Neutrophil (primary cell): ENCODE data around the gene C11orf71.

Experiments used
- H3K27ac ChIP-seq: fragments of 200-600 bp; sonication (generic); 2 replicates; pipeline ENCODE4 v1.5.1; 2016; ENCODE audit warnings: mild to moderate bottlenecking, moderate library complexity
- H3K27me3 ChIP-seq: fragments of 200-600 bp; sonication (generic); 2 replicates; pipeline ENCODE4 v1.6.0; 2016; ENCODE audit warnings: mild to moderate bottlenecking
- H3K36me3 ChIP-seq: fragments of 200-600 bp; sonication (generic); 2 replicates; pipeline ENCODE4 v1.5.1; 2017
- H3K4me1 ChIP-seq, 2 experiments: fragments of 200-600 bp in 1 of 2; sonication (generic) in 1 of 2; 1 replicate in 1 of 2; 2 replicates in 1 of 2; pipeline versions ENCODE4 v1.5.1 to v1.6.1; 2013 to 2016; ENCODE audit warnings: low read depth in 1 of 2, low read length in 1 of 2, mild to moderate bottlenecking in 1 of 2, moderate library complexity in 1 of 2; ENCODE audit not compliant: control insufficient read depth in 1 of 2, insufficient read depth in 1 of 2
- H3K4me3 ChIP-seq, 2 experiments: fragments of 200-600 bp in 1 of 2; sonication (generic) in 1 of 2; 1 replicate in 1 of 2; 2 replicates in 1 of 2; pipeline ENCODE4 v1.5.1; 2013 to 2016; ENCODE audit warnings: low read depth in 1 of 2, low read length in 1 of 2, mild to moderate bottlenecking in 1 of 2, moderate library complexity in 1 of 2
- H3K9me3 ChIP-seq: fragments of 200-600 bp; sonication (generic); 2 replicates; pipeline ENCODE4 v1.5.1; 2016
- TF ChIP-seq, protein P1 (sequence below): fragments of 200-600 bp; sonication (generic); IDR thresholded peaks from 2 replicates; pipeline ENCODE4 v1.5.1; 2016; ENCODE audit warnings: antibody characterized with exemption

The C11orf71 gene

DNA sequence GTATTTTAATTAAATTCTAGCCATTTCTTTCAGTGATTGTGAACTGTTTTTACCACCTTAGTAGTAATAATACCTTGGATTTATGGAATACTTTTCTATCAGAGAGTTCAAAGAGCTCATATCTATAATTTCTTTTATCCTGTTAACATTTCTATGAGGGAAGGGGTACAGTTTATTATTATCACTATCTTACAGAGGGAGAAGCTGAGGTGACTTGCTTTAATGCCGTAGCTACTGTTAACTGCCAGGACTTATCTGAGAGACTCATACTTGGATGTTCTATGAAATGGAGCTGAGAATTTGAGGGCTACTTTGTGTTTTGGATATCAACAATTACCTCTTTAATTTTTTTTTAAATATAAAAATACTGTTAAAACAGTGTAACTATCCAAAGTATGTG, 42.2 kb upstream of the C11orf71 start:
- no peaks in the 10 kb centered on the region for H3K9me3 ChIP-seq
- H3K4me3 ChIP-seq = no peak overlapping the region
- H3K4me1 ChIP-seq = peaks cover 10 to 13% of the 10 kb centered on the region in 2 experiments
- TF ChIP-seq, protein P1, sequence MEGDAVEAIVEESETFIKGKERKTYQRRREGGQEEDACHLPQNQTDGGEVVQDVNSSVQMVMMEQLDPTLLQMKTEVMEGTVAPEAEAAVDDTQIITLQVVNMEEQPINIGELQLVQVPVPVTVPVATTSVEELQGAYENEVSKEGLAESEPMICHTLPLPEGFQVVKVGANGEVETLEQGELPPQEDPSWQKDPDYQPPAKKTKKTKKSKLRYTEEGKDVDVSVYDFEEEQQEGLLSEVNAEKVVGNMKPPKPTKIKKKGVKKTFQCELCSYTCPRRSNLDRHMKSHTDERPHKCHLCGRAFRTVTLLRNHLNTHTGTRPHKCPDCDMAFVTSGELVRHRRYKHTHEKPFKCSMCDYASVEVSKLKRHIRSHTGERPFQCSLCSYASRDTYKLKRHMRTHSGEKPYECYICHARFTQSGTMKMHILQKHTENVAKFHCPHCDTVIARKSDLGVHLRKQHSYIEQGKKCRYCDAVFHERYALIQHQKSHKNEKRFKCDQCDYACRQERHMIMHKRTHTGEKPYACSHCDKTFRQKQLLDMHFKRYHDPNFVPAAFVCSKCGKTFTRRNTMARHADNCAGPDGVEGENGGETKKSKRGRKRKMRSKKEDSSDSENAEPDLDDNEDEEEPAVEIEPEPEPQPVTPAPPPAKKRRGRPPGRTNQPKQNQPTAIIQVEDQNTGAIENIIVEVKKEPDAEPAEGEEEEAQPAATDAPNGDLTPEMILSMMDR = no peak
- H3K27ac ChIP-seq = no peak overlapping the region
- no peaks in the 10 kb centered on the region for H3K36me3 ChIP-seq
- H3K27me3 ChIP-seq = no peaks in the 10 kb centered on the region

DNA sequence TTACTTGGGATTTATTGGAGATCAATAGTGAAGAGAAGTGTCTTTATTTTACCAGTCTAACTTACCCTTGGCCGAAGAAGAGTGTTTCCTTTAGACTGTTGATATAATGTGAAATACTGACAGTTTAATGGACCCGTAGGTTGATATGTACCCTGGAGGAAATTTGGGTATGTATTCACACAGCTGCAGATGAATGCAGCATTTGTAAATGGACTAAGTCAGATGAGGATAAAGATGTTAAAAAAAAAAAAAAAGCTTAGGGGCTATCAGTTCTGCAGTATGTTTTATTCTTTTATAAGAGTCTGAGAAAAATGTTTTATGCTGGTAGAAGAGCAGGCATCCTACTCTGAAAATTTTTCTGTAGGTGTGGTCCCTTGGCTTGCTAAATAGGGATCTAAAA, 41.6 kb upstream of the C11orf71 start:
- H3K27ac ChIP-seq = no peak overlapping the region
- H3K4me1 ChIP-seq = peaks cover 10 to 13% of the 10 kb centered on the region in 2 experiments
- no peak overlapping the region for H3K4me3 ChIP-seq
- no peaks in the 10 kb centered on the region for H3K27me3 ChIP-seq
- H3K36me3 ChIP-seq = no peaks in the 10 kb centered on the region
- H3K9me3 ChIP-seq = no peaks in the 10 kb centered on the region
- TF ChIP-seq, protein P1 = no peak

DNA sequence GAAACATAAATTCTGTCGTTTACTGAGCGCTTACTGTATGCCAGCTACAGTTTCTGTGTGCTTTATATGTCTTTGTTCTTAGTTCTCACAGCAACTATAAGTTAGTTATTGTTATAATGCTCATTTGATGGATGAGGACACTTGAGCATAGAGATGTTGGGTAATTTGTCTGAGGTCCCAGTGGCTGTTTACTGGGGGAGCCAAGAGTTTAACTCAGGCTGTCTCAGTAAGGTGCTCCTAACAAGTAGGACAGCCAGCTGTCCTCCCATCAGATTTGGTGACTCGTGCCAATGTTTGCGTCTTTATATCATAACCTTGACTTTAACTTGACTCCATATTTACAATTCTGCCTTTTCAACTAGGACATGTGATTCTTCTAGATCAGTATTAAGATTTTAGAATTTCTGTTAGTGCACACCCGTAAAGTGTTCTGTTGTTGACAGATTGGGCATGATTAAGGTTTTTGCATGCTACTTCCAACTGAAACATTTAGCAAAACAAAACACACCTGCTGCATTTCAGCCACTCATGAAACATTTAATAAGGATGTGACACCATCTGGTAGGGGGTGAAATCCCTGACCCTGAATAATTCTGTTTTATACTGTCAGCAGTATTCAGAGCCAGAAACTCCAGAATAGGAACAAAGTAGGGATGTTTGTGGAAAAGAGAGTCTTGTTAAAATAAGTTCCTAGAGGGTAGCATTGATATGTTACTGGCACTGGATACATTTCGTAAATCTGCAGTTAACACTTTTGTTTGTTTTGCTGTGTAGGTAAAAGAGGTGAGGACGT, 40.9 kb upstream of the C11orf71 start:
- Histone ChIP-seq H3K27ac (no peak overlapping the region), H3K9me3 (no peaks in the 10 kb centered on the region), H3K4me1 (peaks cover 10 to 13% of the 10 kb centered on the region in 2 experiments), H3K27me3 (no peaks in the 10 kb centered on the region), H3K4me3 (no peak overlapping the region), H3K36me3 (no peaks in the 10 kb centered on the region)
- TF ChIP-seq, protein P1 = no peak

DNA sequence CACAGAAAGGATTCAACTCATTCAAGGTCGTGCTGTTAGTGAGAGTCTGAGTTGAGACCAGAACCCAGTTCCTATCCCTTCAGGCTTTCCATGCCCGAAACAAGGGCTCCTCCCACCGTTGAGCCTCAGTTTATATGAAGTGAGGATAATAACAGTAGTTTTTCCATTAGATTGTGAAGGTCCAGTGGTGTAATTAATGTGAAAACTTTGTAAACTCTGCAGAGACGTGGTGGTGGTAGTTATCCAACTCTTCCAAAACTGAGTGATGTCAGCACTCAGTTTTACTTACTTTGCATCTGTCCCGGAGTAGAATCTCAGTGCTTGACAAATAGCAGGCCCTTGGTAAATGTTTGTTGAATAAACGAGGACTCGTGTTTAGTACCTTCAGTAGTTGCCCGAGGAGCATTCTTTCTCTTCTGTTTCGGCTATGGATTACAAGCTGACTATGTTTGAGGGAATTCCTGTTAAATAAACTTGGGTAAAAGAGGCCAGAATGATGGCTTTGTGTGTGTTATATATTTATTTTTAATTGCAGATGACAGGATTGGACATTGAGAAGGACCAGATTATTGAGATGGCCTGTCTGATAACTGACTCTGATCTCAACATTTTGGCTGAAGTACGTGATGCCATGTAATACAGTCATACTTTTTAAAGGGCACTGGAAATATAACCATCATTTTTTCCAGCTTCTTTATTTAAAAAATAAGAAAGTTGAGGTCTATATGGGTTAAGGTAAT, 40.0 kb upstream of the C11orf71 start:
- TF ChIP-seq, protein P1 = no peak
- peak overlapping the region; percentile 70 to 73 for H3K4me3 ChIP-seq
- H3K36me3 ChIP-seq = no peaks in the 10 kb centered on the region
- H3K27ac ChIP-seq = no peak overlapping the region
- peaks cover 10 to 13% of the 10 kb centered on the region in 2 experiments for H3K4me1 ChIP-seq
- no peaks in the 10 kb centered on the region for H3K27me3 ChIP-seq
- H3K9me3 ChIP-seq = no peaks in the 10 kb centered on the region

DNA sequence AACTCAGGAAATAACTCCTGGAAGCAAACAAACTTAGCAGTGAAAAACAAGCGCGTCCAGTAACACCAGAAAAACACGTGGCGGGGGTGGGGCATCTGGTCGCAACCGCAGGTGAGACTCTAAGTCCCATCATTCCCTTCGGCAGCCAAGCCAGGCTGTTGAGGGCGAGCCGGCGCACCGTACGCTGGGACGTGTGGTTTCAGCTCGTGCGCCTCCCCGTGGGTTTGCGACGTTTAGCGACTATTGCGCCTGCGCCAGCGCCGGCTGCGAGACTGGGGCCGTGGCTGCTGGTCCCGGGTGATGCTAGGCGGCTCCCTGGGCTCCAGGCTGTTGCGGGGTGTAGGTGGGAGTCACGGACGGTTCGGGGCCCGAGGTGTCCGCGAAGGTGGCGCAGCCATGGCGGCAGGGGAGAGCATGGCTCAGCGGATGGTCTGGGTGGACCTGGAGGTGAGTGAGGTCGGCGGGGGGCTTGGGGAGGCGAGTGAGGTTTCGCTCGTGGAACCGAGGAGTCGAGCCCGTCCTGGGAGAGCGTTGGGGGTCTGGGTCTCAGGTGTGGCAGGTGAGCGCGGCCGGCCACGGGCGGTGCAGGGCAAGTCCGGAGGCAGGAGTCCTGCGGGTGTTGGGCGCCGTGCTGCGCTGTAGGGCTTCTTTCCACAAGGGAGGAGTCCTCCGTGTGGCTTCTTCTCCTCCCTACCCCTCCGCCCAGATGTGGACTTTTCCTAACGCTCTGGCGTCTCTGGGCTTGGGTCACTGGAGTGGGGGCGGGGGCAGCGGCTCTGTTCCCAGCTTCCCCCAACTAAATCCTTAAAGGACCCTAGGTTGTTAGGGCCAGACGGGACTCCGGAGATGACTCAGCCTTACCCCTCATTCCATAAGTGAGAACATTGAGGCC, 39.2 kb upstream of the C11orf71 start, which contains the start of gene REXO2:
Gene REXO2 (plus strand): TSS at position 239 of the 892 bp plus-strand sequence. CDS start 62 bp downstream, at position 301.
- peak within 1 kb of the TSS; percentile 70 to 73 for H3K4me3 ChIP-seq
- H3K27me3 ChIP-seq = no peaks in the 10 kb centered on the region
- H3K36me3 ChIP-seq = no peaks in the 10 kb centered on the region
- TF ChIP-seq, protein P1 = peak; percentile 34
- no peaks in the 10 kb centered on the region for H3K9me3 ChIP-seq
- no peak within 1 kb of the TSS for H3K27ac ChIP-seq
- H3K4me1 ChIP-seq = peaks cover 10 to 13% of the 10 kb centered on the region in 2 experiments
